HG03095 (cell line): ENCODE results near the gene NKAIN4.

Source experiments
- ATAC-seq: cut with Tn5 transposase; IDR thresholded peaks from one replicate; pipeline ENCODE4 v1.9.1; 2021; ENCODE audit warnings: moderate library complexity; ENCODE audit not compliant: unreplicated experiment

Gene NKAIN4

GRCh38 chr20:63254232-63254605 lies at the start of gene NKAIN4:
TSS of gene NKAIN4 (minus strand) at chr20:63254463. CDS start at chr20:63254450, 13 bp downstream.
- no peak for ATAC-seq

DNA sequence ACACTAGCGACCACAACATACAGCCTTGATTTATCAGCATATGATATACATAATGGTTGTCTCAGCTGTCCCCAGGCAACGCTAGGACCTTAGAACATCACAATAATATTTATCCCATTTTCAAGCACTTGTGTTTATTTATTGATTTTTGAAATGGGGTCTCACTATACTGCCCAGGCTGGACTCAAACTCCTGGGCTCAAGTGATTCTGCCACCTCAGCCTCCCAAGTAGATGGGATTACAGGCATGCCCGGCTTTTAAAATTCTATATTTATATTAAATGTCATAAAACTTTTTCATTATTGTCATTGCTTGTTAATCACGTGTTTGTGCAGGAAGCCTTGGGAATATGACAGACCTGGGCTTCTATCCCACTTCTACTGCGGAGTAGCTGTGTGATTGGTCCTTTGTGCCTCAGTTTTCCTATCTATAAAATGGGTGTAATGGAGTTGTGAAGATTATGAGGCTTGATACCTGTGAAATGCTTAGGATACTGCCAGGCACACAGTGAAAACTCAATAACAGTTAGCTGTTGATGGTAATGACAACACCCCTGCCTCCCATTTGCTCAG lies 48.9 kb upstream of the NKAIN4 start:
- ATAC-seq: no peak

- ATAC-seq: no peak
Measured at GRCh38 chr20:63301671-63302070, 47.4 kb upstream of the NKAIN4 start.

DNA sequence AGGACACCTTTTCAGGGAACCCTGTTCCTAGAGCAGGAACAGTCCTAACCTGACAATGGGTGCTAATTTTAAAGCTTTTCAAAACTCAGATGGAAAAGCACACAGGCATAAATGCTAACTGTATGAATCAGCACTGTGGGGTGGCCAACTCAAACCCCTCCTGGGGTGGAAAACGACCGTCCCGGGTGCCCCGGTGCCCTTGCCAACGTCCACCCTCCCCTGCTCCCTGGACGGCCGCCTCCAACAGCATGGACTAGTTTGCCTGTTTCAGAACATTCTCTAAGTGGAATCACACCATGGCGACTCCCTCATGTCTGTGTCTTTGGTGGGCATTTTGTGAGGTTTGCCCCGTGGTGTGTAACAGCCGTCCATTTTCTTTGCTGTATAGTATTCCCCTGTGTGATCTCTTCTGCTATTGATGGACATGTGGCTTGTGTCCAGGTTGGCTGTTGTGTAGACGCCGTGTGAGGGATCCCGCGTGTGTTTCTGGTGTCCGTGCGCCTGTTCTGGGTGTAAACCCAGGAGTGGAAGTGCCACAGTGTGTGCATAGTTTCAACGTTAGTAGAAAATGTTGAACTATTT lies 44.6 kb upstream of the NKAIN4 start:
- no peak for ATAC-seq

DNA sequence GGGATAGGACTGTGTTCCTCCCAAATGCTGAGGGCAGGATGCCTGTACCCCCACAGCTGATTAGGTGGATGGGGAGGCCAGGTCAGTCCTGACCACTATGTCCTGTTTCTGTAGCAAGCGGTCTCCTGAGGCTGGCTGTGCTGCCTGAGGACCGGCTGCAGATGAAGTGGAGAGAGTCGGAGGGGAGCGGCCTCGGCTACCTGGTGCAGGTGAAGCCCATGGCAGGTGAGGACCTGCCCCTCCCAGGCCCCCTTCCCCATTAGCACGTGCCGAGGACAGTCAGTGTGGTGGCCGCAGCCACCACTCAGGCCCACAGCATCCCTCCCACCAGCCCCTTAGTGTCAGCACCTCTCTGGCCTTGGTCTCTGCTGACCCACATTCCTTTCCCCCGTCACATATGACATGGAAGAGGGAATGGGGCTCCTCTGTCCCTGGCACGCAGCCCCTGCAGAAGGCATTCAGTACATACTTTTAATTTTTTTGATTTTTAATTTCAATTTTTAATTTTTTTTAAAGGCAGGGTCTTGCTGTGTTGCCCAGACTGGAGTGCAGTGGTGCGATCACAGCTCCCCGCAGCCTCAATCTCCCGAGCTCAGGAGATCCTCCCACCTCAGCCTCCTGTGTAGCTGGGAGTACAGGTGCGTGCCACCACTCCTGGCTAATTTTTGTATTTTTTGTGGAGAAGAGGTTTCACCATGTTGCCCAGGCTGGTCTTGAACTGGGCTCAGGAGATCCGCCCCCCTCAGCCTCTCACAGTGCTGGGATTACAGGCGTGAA lies 43.7 kb upstream of the NKAIN4 start:
- ATAC-seq: no peak

DNA sequence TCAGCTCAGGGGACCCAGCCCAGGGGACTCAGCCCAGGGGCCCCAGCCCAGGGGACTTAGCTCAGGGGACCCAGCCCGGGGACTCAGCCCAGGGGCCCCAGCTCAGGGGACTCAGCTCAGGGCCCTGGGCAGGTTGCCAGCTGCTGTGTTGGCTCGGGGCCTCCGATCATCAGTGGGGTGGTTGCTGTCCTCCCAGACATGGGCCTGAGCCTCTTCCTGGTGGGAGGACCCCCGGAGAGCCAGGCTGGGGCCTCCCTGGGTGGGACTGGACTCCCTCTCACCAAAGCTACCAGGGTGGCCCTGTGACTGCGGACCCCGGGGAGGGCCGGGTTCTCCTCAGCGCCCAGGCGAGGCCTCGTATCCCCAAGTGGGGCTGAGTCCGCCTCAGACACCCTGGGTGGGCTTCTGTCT lies 43.1 kb upstream of the NKAIN4 start:
- no peak for ATAC-seq

DNA sequence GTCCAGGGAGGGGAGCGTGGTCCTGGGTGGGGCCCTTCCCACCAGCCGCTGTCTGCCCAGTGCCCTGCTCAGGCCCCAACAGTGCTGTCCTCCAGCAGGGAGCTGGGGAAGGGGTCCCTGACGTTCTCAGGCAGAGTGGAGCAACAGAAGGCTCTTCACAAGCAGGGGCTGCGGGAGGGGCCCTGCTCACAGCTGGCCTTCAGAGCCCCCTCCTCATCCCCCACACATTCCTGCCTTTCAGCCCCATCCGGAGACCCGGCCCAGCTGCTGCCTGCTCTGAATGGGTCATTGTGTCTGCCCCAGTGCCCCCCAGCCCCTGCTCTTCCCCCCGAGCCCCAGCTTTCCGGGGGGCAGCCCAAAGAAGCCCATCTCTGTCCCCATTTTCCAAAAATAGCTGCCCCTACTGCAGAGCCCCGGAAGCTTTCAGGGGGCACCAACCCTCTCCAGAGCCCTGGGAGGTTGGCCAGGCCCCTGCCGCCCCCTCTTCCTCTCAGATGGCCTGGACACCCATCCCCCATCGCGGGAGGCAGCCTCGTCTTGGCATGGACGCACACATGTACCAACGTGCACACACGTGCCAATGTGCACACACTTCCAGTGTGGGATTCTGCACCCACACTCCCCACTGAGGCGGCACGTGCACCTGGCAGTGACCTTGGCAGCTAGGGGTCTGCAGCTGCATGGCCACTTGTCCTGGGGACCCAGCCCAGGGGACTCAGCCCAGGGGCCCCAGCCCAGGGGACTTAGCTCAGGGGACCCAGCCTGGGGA lies 42.5 kb upstream of the NKAIN4 start:
- no peak for ATAC-seq

DNA sequence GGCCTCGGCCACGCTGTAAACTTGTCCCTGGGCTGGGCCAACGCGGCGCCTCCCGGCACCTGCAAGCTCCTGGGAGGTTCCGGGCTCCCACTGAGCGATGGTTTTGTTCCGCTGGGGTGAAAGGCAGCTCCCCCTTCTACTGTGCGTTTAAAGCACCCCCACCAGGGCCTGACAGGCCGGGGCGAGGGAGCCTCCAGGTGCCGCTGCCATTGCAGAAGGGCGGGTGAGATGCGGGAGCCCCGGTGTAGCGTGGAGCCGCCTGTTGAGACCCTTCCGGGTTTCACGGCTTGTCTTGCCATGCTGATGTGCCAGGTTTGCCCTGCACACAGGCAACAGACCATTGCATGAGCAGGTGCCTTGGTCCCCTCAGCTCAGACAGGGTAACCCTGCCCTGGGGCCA lies 41.6 kb upstream of the NKAIN4 start:
- no peak for ATAC-seq

- no peak for ATAC-seq
Measured at GRCh38 chr20:63295422-63295821, 41.2 kb upstream of the NKAIN4 start.

DNA sequence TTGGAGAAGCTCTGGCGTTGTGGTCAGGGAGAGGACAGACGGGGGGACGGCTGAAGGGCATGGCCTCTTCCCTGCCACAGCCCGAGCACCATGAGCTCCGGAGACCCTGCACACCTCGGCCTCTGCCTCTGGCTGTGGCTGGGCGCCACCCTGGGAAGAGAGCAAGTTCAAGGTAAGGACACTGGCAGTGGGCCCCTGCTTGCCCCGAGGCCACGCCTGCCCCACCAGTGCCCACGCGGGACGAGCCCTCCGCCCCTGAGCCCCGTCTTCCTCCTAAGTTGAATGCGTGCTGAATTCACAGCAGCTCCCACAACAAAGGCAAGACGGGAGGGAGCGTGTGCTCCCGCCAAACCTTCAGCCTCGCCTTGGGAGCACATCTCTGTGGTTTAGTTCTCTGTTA lies 40.8 kb upstream of the NKAIN4 start:
- ATAC-seq: no peak

GRCh38 chr20:63294536-63294900 lies 40.3 kb upstream of the NKAIN4 start:
- ATAC-seq: no peak

DNA sequence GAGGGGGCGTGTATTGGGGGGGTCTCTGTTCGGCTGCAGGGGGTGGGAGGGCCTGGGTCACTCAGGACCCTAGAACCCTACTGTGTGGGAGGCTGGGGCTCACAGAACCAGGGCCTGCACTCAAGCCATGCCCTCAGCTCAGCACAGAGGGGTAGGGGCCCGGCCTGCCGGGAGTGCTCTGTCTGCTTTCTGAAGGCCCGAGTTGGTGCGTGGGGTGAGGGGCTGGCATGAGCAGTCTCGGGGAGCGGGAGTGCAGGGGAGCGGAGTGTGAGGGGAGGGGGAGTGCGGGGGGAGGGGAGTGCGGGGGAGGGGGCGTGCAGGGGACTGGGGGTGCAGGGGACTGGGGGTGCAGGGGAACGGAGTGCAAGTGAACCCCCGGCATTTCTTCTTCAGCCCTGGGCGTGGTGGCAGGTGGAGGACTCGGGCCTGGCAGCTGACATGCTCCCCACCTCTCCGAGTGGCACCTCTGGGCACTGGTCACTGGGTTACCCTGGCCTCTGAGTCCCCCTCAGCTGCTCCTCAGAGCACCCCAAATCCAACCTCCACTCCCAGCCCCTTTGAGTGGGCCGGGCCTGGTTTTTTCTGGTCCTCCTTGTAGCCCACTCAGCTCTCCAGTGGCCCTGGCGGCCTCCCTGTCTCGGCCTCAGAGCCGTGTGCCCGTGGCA lies 39.7 kb upstream of the NKAIN4 start:
- no peak for ATAC-seq

- ATAC-seq: no peak
Measured at GRCh38 chr20:63293456-63293855, 39.2 kb upstream of the NKAIN4 start.

GRCh38 chr20:63292904-63293303 lies 38.6 kb upstream of the NKAIN4 start, which contains the start of gene COL20A1:
TSS of gene COL20A1 (plus strand) at chr20:63293186. CDS start at chr20:63295108, 1,922 bp downstream.
- no peak for ATAC-seq

DNA sequence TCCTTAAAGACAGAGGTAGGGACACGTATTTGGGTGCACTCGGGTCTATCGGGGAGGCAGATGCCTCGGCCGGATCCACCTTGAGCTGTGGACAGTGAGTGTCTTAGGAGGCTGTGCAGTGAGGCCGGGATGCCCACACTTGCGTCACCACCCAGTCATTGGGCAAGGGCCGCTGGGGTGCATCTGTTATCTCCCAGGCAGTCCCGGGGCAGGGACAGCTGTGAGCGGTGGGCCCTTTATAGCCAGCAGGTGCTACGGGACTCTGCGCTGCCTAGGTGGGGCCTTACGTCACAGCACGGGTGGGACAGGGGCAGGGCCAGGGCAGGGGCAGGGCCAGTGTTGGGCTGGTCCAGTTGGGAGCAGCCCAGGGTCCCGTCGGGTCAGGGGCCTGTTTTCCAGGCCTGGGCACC lies 38.0 kb upstream of the NKAIN4 start:
- ATAC-seq: no peak

- no peak for ATAC-seq
Measured at GRCh38 chr20:63291811-63292210, 37.5 kb upstream of the NKAIN4 start.

GRCh38 chr20:63290677-63291472 lies 36.6 kb upstream of the NKAIN4 start:
- no peak for ATAC-seq

- no peak for ATAC-seq
Measured at GRCh38 chr20:63290136-63290676, 35.9 kb upstream of the NKAIN4 start.

GRCh38 chr20:63289311-63290135 lies 35.3 kb upstream of the NKAIN4 start:
- ATAC-seq: no peak
